Mucosa of stomach (tissue), 1 donor: Measurements from ENCODE around the gene CARD14.

ENCODE experiments used
- H3K27me3 ChIP-seq: one replicate; pipeline ENCODE4 v1.7.0; 2013; ENCODE audit warnings: mild to moderate bottlenecking, low read length; ENCODE audit not compliant: control insufficient read depth, insufficient read depth
- H3K36me3 ChIP-seq: one replicate; pipeline ENCODE4 v1.7.0; 2013; ENCODE audit warnings: low read length; ENCODE audit not compliant: control insufficient read depth, insufficient read depth
- H3K4me1 ChIP-seq: one replicate; pipeline ENCODE4 v1.7.0; 2013; ENCODE audit warnings: mild to moderate bottlenecking, low read length; ENCODE audit not compliant: control insufficient read depth, insufficient read depth
- H3K4me3 ChIP-seq: one replicate; pipeline ENCODE4 v1.7.0; 2013; ENCODE audit warnings: low read length
- H3K9ac ChIP-seq: one replicate; pipeline ENCODE4 v1.7.0; 2013; ENCODE audit warnings: mild to moderate bottlenecking, low read length, moderate library complexity
- H3K9me3 ChIP-seq: one replicate; pipeline ENCODE4 v1.7.0; 2013; ENCODE audit warnings: mild to moderate bottlenecking, low read length, moderate library complexity; ENCODE audit not compliant: control insufficient read depth
- donor health status: Pancreatic carcinoma.

CARD14 gene

GRCh38 chr17:80169784-80170500, at the start of gene CARD14:
Gene CARD14 (plus strand): TSS chr17:80170030. CDS start chr17:80181439, 11,409 bp downstream.
- H3K27me3 ChIP-seq = no peaks in the 10 kb centered on the region
- H3K4me3 ChIP-seq = no peak within 1 kb of the TSS
- no peaks in the 10 kb centered on the region for H3K9me3 ChIP-seq
- no peaks in the 10 kb centered on the region for H3K36me3 ChIP-seq
- H3K4me1 ChIP-seq = no peaks in the 10 kb centered on the region
- no peak within 1 kb of the TSS for H3K9ac ChIP-seq

DNA sequence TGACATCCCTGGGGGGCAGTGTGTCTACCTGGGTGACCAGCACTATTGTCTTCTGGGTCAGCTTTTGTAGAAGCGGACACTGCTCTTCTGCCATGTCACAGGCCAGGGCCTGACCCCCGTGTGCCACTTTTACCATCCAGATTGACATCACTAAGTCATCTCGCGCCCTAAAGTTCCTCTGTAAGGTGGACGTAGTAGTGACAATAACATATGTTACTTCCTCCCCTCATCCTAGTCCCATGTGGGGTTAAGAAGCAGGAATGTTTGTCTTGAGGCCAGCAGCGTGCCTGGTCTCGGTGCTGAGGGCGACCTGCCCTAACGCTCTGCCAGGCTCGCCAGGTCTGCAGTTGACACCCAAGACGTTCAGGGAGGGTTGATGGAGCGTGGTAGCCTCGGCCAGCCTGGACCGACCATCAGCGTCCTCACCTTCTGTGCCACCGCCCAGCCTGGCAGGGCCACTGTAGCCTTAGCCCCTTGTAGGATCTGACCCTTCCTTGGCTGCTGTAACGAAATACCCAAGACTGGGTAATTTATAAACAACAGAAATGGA, 47.7 kb upstream of the CARD14 start:
- no peak overlapping the region for H3K9ac ChIP-seq
- H3K9me3 ChIP-seq = no peaks in the 10 kb centered on the region
- H3K36me3 ChIP-seq = no peaks in the 10 kb centered on the region
- H3K4me1 ChIP-seq = no peaks in the 10 kb centered on the region
- no peak overlapping the region for H3K4me3 ChIP-seq
- H3K27me3 ChIP-seq = no peaks in the 10 kb centered on the region

GRCh38 chr17:80122926-80123505, 46.8 kb upstream of the CARD14 start:
- no peak overlapping the region for H3K9ac ChIP-seq
- no peaks in the 10 kb centered on the region for H3K9me3 ChIP-seq
- no peaks in the 10 kb centered on the region for H3K36me3 ChIP-seq
- H3K4me3 ChIP-seq = no peak overlapping the region
- no peaks in the 10 kb centered on the region for H3K4me1 ChIP-seq
- H3K27me3 ChIP-seq = no peaks in the 10 kb centered on the region

DNA sequence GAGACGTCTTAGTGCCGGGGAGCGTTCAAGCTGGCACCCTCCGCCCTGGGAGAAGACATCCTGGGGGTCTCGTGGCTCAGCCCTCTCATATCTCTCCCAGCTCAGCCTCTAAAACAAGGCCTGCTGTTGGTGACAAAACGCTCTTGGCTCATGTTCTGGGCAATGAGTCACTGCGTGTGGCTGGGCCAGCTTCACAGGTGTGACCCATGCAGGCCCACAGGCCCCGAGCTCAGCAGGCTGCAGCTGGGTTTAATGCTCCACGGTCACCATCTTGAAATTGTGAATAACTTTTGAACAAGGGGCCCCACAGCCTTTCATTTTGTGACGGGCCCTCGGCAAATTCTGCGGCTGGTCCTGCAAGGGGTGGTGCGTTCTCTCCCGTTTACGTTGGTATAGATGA, 46.0 kb upstream of the CARD14 start:
- Histone ChIP-seq H3K4me3 (no peak overlapping the region), H3K4me1 (no peaks in the 10 kb centered on the region), H3K27me3 (no peaks in the 10 kb centered on the region), H3K9ac (no peak overlapping the region), H3K36me3 (no peaks in the 10 kb centered on the region), H3K9me3 (no peaks in the 10 kb centered on the region)

DNA sequence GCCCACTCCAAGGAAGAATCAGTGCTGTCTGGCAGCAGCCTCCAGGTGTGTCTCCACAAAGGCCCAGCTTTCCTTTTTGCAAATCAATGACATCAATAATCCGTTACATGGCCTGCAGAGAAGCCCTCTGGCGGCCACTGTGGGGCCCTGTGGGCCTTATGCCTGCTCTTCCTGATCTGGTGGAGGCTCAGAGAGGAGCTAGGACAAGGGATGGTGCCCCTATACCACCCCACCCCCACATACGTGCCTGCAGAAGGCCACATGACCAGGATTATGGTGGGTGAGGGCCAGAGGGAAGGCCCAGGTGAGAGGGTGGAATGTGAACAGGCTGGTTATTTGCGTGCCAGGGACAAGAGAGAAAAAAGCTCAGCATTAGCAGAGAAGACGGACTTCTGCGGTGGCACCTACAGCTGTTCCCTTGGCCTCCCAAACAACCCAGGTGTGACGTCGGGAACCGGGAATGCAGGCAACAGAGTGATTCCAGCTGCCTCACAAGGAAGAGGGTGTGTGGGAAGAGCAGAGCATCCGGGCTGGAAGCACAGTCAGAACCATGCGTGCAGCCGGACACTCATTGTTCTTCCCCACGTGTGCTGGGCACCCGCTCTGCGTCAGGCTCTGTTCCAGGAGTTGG, 45.4 kb upstream of the CARD14 start:
- Histone ChIP-seq H3K27me3 (no peaks in the 10 kb centered on the region), H3K9me3 (no peaks in the 10 kb centered on the region), H3K4me1 (no peaks in the 10 kb centered on the region), H3K4me3 (no peak overlapping the region), H3K9ac (no peak overlapping the region), H3K36me3 (no peaks in the 10 kb centered on the region)

DNA sequence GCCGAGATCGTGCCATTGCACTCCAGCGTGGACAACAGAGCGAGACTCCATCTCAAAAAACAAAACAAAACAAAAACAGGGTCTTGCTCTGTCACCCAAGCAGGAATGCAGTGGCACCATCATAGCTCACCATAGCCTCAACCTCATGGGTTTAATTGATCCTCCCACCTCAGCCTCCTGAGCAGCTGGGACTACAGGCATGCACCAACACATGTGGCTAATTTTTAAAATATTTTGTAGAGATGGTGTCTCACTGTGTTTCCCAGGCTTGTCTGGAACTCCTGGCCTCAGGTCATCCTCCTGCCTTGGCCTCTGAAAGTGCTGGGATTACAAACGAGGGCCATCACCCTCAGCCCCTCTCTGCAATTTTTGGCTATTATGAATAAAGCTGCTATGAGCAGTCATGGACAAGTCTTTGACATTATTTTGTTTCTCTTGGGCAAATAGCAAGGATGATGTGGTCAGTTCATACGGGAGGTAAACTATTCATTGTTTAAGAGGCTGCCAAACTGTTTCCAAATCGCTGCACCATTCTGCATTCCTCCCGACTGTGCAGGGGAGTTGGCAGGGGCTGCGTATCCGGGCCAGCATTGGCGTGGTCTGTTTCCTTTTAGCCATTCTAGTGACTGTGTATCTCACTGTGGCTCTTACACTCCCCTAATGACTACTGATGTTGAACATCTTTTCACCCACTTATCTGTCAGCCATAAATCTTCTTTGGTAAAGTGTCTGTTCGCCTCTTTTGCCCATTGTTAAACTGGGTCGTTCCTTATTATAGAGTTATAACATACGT, 44.0 kb upstream of the CARD14 start:
- Histone ChIP-seq H3K36me3 (no peaks in the 10 kb centered on the region), H3K9ac (no peak overlapping the region), H3K27me3 (no peaks in the 10 kb centered on the region), H3K4me1 (no peaks in the 10 kb centered on the region), H3K9me3 (no peaks in the 10 kb centered on the region), H3K4me3 (no peak overlapping the region)

- Histone ChIP-seq H3K9ac (no peak overlapping the region), H3K9me3 (no peaks in the 10 kb centered on the region), H3K4me1 (no peaks in the 10 kb centered on the region), H3K27me3 (no peaks in the 10 kb centered on the region), H3K4me3 (no peak overlapping the region), H3K36me3 (no peaks in the 10 kb centered on the region)
Measured at GRCh38 chr17:80126449-80126715, 43.4 kb upstream of the CARD14 start.

GRCh38 chr17:80129006-80129565, 40.7 kb upstream of the CARD14 start:
- no peaks in the 10 kb centered on the region for H3K27me3 ChIP-seq
- H3K9ac ChIP-seq = no peak overlapping the region
- no peaks in the 10 kb centered on the region for H3K9me3 ChIP-seq
- H3K36me3 ChIP-seq = no peaks in the 10 kb centered on the region
- H3K4me3 ChIP-seq = no peak overlapping the region
- no peaks in the 10 kb centered on the region for H3K4me1 ChIP-seq

GRCh38 chr17:80130992-80131391, 38.8 kb upstream of the CARD14 start:
- no peaks in the 10 kb centered on the region for H3K9me3 ChIP-seq
- H3K27me3 ChIP-seq = no peaks in the 10 kb centered on the region
- no peak overlapping the region for H3K9ac ChIP-seq
- no peak overlapping the region for H3K4me3 ChIP-seq
- H3K36me3 ChIP-seq = no peaks in the 10 kb centered on the region
- H3K4me1 ChIP-seq = no peaks in the 10 kb centered on the region

DNA sequence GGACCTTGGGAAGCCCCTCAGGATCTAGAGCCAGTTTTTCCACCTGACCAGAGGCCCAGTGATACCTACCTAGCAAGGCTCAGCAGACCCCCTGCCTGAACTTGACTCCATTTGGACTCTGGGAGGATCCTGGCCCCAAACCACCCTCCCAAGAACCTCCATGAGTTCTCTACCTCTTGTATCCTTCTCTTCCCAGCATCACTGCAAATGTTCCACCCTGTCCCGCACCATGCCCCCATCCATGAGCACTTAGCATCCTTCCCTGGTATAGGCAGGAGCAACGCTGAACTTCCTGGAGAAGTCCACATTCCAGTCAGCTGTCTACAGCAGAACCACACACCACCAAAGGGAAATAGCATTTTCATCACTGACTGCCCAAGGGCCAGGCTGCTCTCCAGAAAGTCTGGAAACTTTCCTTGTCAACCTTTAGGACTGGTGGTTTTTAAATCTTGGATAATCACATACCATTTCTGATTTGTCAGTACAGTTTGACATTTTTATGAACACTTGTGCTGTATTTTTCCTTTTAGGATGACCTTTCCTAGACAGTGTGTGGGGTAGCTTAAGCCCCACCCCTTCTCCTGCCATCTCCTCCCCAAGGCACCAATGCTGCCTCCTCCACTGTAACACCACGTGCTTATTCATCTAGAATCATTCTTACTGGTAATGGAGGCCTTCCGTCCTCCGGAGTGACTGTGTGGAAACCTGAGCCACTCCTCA, 36.8 kb upstream of the CARD14 start:
- Histone ChIP-seq H3K9ac (no peak overlapping the region), H3K36me3 (peaks cover 6% of the 10 kb centered on the region), H3K27me3 (no peaks in the 10 kb centered on the region)

GRCh38 chr17:80133626-80133970, 36.2 kb upstream of the CARD14 start:
- peaks cover 6% of the 10 kb centered on the region for H3K36me3 ChIP-seq
- no peaks in the 10 kb centered on the region for H3K9me3 ChIP-seq
- no peaks in the 10 kb centered on the region for H3K4me1 ChIP-seq
- H3K9ac ChIP-seq = no peak overlapping the region
- no peak overlapping the region for H3K4me3 ChIP-seq
- H3K27me3 ChIP-seq = no peaks in the 10 kb centered on the region

More for the DNA sequence above, 36.8 kb upstream of the CARD14 start:
- H3K9me3 ChIP-seq = no peaks in the 10 kb centered on the region
- H3K4me3 ChIP-seq = no peak overlapping the region
- H3K4me1 ChIP-seq = no peaks in the 10 kb centered on the region
